ENCODE measurements around the gene ARHGEF6.
A peak's percentile ranks its signal among the peaks of the same experiment; 100 is the strongest.
"Not testable (repeated sequence)": the region's sequence is repeated elsewhere in the genome, so short reads cannot be mapped to it uniquely, and the experiment has no call there.

ARHGEF6 gene

DNA sequence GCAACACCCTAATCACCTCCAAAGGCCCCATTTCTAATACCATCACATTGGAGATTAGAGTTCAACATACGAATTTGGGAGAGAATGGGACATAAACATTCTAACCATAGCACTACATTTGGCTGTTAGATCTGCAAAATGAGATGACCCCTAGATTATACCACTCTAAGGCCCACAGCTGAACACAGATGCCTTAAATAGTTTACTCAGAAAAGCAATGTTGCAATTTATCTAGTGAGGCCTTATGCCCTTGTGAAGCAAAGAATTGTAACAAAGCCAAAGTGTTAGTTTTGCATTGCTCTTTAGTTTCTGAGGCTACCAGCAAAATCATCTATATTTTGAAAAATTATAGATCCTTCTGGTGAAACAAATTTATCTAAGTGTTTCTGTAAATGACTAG, 31.6 kb upstream of the ARHGEF6 start:
- Histone ChIP-seq H3K4me3 (ENCODE audit: low read length) (no peak overlapping the region), H3K9me3 (ENCODE audit: control insufficient read depth, low read length) (no peaks in the 10 kb centered on the region), H3K9ac (ENCODE audit: low read length) (peak overlapping the region; percentile 22), H3K36me3 (ENCODE audit: control insufficient read depth, insufficient read depth, low read length, severe bottlenecking) (no peaks in the 10 kb centered on the region), H3K27me3 (replicated peaks; ENCODE audit: control insufficient read depth, insufficient read depth, low read length) (no peaks in the 10 kb centered on the region), H3K4me1 (ENCODE audit: control insufficient read depth, insufficient read depth, low read length) (peaks cover 15% of the 10 kb centered on the region)
- peak; percentile 66 for DNase-seq (ENCODE audit: low read depth)

DNA sequence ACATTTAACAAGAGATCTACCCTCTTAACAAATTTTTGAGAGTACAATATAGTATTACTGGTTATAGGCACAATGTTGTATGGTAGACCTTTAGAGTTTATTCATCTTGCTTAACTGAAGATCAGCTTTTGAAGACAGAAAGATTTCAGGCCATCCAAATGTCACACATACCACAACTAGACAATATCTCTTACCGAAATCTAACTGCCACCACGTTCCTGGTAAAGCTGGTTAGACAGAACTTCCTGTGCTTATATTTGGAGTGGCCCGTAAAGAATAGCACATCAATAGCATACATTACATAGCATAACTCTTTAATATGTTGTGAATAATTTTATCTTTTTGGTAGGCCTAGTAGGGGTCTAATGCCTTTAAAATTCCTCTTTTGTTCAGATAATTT, 29.8 kb upstream of the ARHGEF6 start:
- no peaks in the 10 kb centered on the region for H3K9me3 ChIP-seq (ENCODE audit: control insufficient read depth, low read length)
- H3K27me3 ChIP-seq (replicated peaks; ENCODE audit: control insufficient read depth, insufficient read depth, low read length): no peaks in the 10 kb centered on the region
- no peak for DNase-seq (ENCODE audit: low read depth)
- H3K4me1 ChIP-seq (ENCODE audit: control insufficient read depth, insufficient read depth, low read length): peaks cover 15% of the 10 kb centered on the region
- no peak overlapping the region for H3K9ac ChIP-seq (ENCODE audit: low read length)
- H3K4me3 ChIP-seq (ENCODE audit: low read length): no peak overlapping the region
- H3K36me3 ChIP-seq (ENCODE audit: control insufficient read depth, insufficient read depth, low read length, severe bottlenecking): no peaks in the 10 kb centered on the region

DNA sequence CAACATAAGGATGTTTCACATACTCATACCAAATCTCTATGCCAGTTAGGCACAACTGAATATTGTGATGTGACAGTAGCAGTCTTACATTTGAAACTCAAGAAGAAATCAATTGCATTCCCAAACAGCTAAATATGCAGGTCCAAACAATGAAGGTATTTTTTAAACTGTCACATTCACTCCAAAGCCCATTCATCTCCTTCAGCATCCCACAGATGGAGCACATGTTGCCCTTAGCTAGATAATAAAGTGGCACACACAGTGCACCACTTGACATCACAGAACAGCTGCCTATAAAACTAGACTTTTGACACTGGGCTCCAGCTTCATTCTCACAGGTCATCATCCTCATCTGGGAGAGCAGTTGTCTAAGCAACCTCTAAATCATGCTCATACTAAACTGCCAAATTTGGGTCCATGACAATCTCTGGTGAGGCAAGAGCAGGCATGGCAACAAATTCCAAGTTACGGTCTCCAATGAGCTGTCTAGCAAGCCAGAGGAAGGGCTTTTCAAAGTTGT, 26.2 kb upstream of the ARHGEF6 start:
- DNase-seq (ENCODE audit: low read depth): no peak
- Histone ChIP-seq H3K4me3 (ENCODE audit: low read length) (no peak overlapping the region), H3K4me1 (ENCODE audit: control insufficient read depth, insufficient read depth, low read length) (peaks cover 4% of the 10 kb centered on the region), H3K9ac (ENCODE audit: low read length) (no peak overlapping the region), H3K27me3 (replicated peaks; ENCODE audit: control insufficient read depth, insufficient read depth, low read length) (no peaks in the 10 kb centered on the region), H3K9me3 (ENCODE audit: control insufficient read depth, low read length) (no peaks in the 10 kb centered on the region), H3K36me3 (ENCODE audit: control insufficient read depth, insufficient read depth, low read length, severe bottlenecking) (no peaks in the 10 kb centered on the region)

DNA sequence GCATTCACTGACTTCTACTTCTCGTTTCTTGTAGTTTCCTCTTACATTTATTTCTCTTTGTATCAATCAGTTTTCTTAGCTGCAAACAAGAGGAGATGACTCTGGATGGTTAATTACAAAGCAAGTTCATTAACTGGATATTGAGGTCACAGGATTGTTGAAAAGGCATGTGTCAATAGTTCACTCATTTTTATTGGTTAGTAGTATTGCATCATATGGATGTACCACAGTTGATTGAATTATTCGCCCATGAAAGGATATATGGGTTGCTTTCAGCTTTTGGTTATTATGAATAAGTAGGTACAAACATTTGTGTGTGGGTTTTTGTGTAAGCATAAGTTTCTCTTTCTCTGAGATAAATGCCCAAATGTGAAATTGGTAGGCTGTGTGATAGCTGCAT, 21.8 kb upstream of the ARHGEF6 start:
- Histone ChIP-seq H3K4me1 (ENCODE audit: control insufficient read depth, insufficient read depth, low read length) (no peaks in the 10 kb centered on the region), H3K4me3 (ENCODE audit: low read length) (no peak overlapping the region), H3K36me3 (ENCODE audit: control insufficient read depth, insufficient read depth, low read length, severe bottlenecking) (no peaks in the 10 kb centered on the region), H3K27me3 (replicated peaks; ENCODE audit: control insufficient read depth, insufficient read depth, low read length) (no peaks in the 10 kb centered on the region), H3K9me3 (ENCODE audit: control insufficient read depth, low read length) (no peaks in the 10 kb centered on the region), H3K9ac (ENCODE audit: low read length) (no peak overlapping the region)
- no peak for DNase-seq (ENCODE audit: low read depth)

DNA sequence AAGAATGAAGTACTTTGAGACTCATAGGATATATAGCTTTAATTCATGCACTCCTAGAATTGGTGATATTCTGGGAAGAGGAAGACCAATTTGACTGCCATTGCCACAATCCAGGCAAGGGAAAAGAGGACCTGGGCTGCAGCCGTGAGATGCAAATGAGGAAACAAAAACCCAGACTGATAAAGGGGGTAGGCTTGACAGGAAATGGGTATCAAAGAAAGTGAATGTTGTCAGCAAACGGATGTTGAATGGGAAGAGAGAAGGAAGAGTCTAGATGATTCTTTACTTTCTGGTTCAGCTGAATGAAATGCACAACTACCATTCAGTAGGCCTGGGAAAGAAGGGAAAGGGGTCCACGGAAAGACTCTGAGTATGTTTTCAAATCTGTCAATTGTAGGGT, 17.1 kb upstream of the ARHGEF6 start:
- Histone ChIP-seq H3K9me3 (ENCODE audit: control insufficient read depth, low read length) (peaks cover 4% of the 10 kb centered on the region), H3K36me3 (ENCODE audit: control insufficient read depth, insufficient read depth, low read length, severe bottlenecking) (no peaks in the 10 kb centered on the region), H3K27me3 (replicated peaks; ENCODE audit: control insufficient read depth, insufficient read depth, low read length) (no peaks in the 10 kb centered on the region), H3K4me3 (ENCODE audit: low read length) (no peak overlapping the region), H3K4me1 (ENCODE audit: control insufficient read depth, insufficient read depth, low read length) (no peaks in the 10 kb centered on the region), H3K9ac (ENCODE audit: low read length) (no peak overlapping the region)
- DNase-seq (ENCODE audit: low read depth): no peak

DNA sequence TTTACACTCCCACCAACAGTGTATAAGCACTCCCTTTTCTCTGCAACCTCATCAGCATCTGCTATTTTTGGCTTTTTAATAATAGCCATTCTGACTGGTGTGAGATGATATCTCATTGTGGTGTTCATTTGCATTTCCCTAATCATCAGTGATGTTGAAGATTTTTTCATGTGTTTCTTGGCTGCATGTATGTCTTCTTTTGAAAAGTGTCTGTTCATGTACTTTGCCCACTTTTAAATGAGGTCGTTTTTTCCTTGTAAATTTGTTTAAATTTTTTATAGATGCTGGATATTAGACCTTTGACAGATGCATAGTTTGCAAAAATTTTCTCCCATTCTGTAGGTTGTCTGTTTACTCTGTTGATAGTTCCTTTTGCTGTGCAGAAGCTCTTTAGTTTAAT, 14.4 kb upstream of the ARHGEF6 start:
- H3K9ac ChIP-seq (ENCODE audit: low read length); H3K27me3 ChIP-seq (replicated peaks; ENCODE audit: control insufficient read depth, insufficient read depth, low read length); H3K9me3 ChIP-seq (ENCODE audit: control insufficient read depth, low read length); H3K4me3 ChIP-seq (ENCODE audit: low read length); H3K36me3 ChIP-seq (ENCODE audit: control insufficient read depth, insufficient read depth, low read length, severe bottlenecking); H3K4me1 ChIP-seq (ENCODE audit: control insufficient read depth, insufficient read depth, low read length); DNase-seq (ENCODE audit: low read depth): not testable (repeated sequence)

DNA sequence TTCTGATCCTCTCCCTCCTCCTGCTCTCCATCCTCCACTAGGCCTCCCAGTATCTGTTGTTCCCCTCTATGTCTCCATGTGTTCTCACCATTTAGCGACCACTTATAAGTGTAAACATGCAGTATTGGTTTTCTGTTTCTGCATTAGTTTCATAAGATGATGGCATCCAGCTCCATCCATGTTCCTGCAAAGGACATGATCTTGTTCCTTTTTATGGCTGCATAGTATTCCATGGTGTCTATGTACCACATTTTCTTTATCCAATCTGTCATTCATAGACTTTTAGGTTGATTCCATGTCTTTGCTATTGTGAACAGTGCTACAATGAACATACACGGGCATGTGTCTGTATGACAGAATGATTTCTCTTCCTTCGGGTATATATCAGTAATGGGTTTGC, 13.9 kb upstream of the ARHGEF6 start:
- not testable (repeated sequence) for DNase-seq (ENCODE audit: low read depth); H3K4me1 ChIP-seq (ENCODE audit: control insufficient read depth, insufficient read depth, low read length); H3K4me3 ChIP-seq (ENCODE audit: low read length); H3K9me3 ChIP-seq (ENCODE audit: control insufficient read depth, low read length); H3K9ac ChIP-seq (ENCODE audit: low read length); H3K36me3 ChIP-seq (ENCODE audit: control insufficient read depth, insufficient read depth, low read length, severe bottlenecking); H3K27me3 ChIP-seq (replicated peaks; ENCODE audit: control insufficient read depth, insufficient read depth, low read length)

DNA sequence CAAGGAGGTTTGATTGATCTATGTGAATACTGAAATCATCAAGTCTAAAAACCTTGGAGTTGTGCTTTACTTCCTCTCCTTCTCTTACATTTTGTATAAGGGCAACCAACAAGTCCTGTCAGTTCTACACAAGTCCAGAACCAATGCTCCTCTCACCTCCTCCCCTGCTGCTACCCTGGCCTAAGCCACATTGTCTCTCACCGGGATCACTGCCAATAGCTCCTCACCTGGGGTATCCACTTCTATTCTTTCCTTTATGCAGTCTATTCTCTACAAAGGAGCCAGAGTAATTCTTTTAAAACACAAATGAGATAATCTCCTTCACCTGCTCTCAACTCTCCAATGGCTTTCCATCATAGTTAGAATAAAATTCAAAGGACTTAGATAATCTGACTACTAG, 13.3 kb upstream of the ARHGEF6 start:
- Histone ChIP-seq H3K27me3 (replicated peaks; ENCODE audit: control insufficient read depth, insufficient read depth, low read length) (no peaks in the 10 kb centered on the region), H3K9me3 (ENCODE audit: control insufficient read depth, low read length) (peaks cover 4% of the 10 kb centered on the region), H3K9ac (ENCODE audit: low read length) (no peak overlapping the region), H3K36me3 (ENCODE audit: control insufficient read depth, insufficient read depth, low read length, severe bottlenecking) (no peaks in the 10 kb centered on the region), H3K4me1 (ENCODE audit: control insufficient read depth, insufficient read depth, low read length) (no peaks in the 10 kb centered on the region), H3K4me3 (ENCODE audit: low read length) (no peak overlapping the region)
- DNase-seq (ENCODE audit: low read depth): no peak

DNA sequence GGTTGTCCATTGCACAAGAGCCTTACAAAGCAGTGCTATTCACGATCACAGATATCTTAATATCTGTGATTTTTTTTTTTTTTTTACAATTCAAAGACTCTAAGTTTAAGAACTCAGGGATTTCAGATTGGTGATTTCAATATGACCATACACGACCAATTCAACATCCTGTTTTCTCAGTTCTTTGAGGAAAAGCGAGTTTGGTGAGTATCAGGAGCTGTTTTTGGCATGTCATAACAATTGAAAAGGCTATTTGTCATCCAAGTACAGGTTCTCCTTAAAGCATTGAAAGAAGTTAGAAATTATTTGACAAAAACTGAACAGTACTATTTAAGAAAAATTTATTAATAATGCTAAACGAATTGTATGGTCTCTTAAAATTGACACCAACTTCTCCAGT, 9.1 kb upstream of the ARHGEF6 start:
- no peak for DNase-seq (ENCODE audit: low read depth)
- Histone ChIP-seq H3K27me3 (replicated peaks; ENCODE audit: control insufficient read depth, insufficient read depth, low read length) (no peaks in the 10 kb centered on the region), H3K36me3 (ENCODE audit: control insufficient read depth, insufficient read depth, low read length, severe bottlenecking) (no peaks in the 10 kb centered on the region), H3K9ac (ENCODE audit: low read length) (no peak overlapping the region), H3K9me3 (ENCODE audit: control insufficient read depth, low read length) (peaks cover 2% of the 10 kb centered on the region), H3K4me1 (ENCODE audit: control insufficient read depth, insufficient read depth, low read length) (peaks cover 2% of the 10 kb centered on the region), H3K4me3 (ENCODE audit: low read length) (no peak overlapping the region)

DNA sequence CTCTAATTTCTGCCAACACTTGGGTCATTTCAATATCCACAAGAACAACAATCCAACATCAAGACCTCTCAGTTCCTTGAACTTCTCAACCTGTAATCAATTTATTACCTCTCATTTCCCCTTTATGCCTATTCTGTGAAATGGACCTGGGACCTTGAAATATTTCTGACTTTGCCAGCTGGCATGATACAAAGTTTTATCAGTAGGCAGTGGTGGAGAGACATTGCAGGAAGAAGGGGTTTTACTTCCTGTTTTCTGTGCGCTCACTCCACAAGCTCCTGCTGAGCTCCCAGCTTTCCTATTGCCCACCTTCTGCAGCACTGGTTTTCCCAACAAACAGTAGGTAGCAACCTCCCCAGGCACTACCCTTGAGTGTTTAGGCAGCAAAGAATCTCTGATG, 3.5 kb upstream of the ARHGEF6 start:
- no peaks in the 10 kb centered on the region for H3K9me3 ChIP-seq (ENCODE audit: control insufficient read depth, low read length)
- H3K9ac ChIP-seq (ENCODE audit: low read length): no peak overlapping the region
- H3K36me3 ChIP-seq (ENCODE audit: control insufficient read depth, insufficient read depth, low read length, severe bottlenecking): no peaks in the 10 kb centered on the region
- peaks cover 8% of the 10 kb centered on the region for H3K4me1 ChIP-seq (ENCODE audit: control insufficient read depth, insufficient read depth, low read length)
- no peaks in the 10 kb centered on the region for H3K27me3 ChIP-seq (replicated peaks; ENCODE audit: control insufficient read depth, insufficient read depth, low read length)
- no peak overlapping the region for H3K4me3 ChIP-seq (ENCODE audit: low read length)
- DNase-seq (ENCODE audit: low read depth): no peak

DNA sequence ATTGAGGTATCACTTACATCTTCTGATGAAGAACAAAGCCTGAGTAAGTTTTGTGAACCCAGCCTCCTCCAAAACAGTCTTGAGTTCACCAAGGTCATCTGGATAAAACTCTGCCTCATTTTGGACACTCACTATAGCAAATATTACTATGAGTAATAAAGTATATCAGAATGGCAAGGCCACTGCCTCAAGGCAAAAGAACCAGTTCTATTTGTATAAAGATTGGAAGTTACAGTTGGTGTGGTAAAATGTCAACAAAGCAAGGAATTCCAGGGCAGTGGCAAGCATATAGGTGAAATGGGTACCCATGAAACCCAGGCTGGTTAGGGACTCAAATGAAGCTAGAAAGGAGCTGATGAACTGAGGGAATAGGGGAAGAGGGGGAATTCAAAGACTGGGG, 2.4 kb upstream of the ARHGEF6 start:
- DNase-seq (ENCODE audit: low read depth): no peak
- H3K9me3 ChIP-seq (ENCODE audit: control insufficient read depth, low read length): no peaks in the 10 kb centered on the region
- H3K4me1 ChIP-seq (ENCODE audit: control insufficient read depth, insufficient read depth, low read length): peaks cover 7% of the 10 kb centered on the region
- H3K9ac ChIP-seq (ENCODE audit: low read length): no peak overlapping the region
- H3K36me3 ChIP-seq (ENCODE audit: control insufficient read depth, insufficient read depth, low read length, severe bottlenecking): no peaks in the 10 kb centered on the region
- no peak overlapping the region for H3K4me3 ChIP-seq (ENCODE audit: low read length)
- no peaks in the 10 kb centered on the region for H3K27me3 ChIP-seq (replicated peaks; ENCODE audit: control insufficient read depth, insufficient read depth, low read length)

DNA sequence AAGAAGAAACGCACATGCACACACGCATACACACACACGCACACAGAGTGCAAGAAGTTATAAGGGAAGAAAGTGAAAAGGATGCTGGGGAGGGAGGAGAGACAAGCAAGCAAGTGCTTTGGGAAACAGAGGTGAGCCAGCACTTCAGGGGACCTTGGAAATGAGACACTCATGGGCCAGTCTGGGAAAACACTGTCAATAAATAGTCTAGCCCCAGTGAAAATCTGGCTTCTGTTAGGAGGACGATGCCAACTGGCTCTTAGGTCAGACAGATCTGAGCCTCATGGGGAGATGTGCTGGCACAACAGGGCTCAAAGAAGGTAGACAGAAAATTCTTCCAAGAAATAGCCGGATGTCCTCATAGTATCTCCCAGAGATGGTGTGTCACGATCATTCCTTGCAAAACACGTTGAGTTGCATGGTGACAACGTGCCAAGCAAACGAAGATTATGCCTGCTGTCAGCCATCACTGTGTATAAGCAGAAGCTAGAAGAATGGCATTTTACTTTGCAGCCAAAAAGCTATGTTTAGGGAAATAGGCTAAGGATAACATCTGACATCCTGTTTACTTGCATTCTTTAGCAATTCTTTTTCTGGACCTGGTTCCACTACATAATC, 557 bp upstream of the ARHGEF6 start:
- Histone ChIP-seq H3K9ac (ENCODE audit: low read length) (peak overlapping the region; percentile 72), H3K36me3 (ENCODE audit: control insufficient read depth, insufficient read depth, low read length, severe bottlenecking) (no peaks in the 10 kb centered on the region), H3K9me3 (ENCODE audit: control insufficient read depth, low read length) (no peaks in the 10 kb centered on the region), H3K4me1 (ENCODE audit: control insufficient read depth, insufficient read depth, low read length) (peaks cover 6% of the 10 kb centered on the region), H3K27me3 (replicated peaks; ENCODE audit: control insufficient read depth, insufficient read depth, low read length) (no peaks in the 10 kb centered on the region), H3K4me3 (ENCODE audit: low read length) (peak overlapping the region; percentile 77)
- DNase-seq (ENCODE audit: low read depth): peak; percentile 39

Data from adipocyte (in vitro differentiated cells).